HG02840 (cell line): Measurements from ENCODE around the gene IDH3G.

ENCODE experiments used
- ATAC-seq: cut with Tn5 transposase; IDR thresholded peaks from one replicate; pipeline ENCODE4 v1.9.1; 2021; ENCODE audit warnings: mild to moderate bottlenecking, moderate library complexity, moderate number of reproducible peaks; ENCODE audit not compliant: unreplicated experiment, low FRiP score

Gene IDH3G

GRCh38 chrX:153774576-153775292 lies 19.4 kb downstream of the IDH3G start:
- no peak for ATAC-seq

GRCh38 chrX:153773741-153774575 lies 20.2 kb downstream of the IDH3G start:
- no peak for ATAC-seq

- no peak for ATAC-seq
Observed at GRCh38 chrX:153773218-153773611, 21.0 kb downstream of the IDH3G start.

GRCh38 chrX:153772316-153773217 lies 21.6 kb downstream of the IDH3G start:
- ATAC-seq, result no peak

- ATAC-seq, result no peak
Observed at GRCh38 chrX:153771415-153772315, 22.5 kb downstream of the IDH3G start.

GRCh38 chrX:153770601-153771414 lies 23.4 kb downstream of the IDH3G start:
- ATAC-seq, result no peak

GRCh38 chrX:153769865-153770600 lies 24.1 kb downstream of the IDH3G start:
- ATAC-seq, result no peak

- no peak for ATAC-seq
Observed at GRCh38 chrX:153769158-153769864, 24.9 kb downstream of the IDH3G start.

- no peak for ATAC-seq
Observed at GRCh38 chrX:153768311-153769157, 25.6 kb downstream of the IDH3G start.

GRCh38 chrX:153767674-153768055 lies 26.5 kb downstream of the IDH3G start:
- ATAC-seq, result no peak

- ATAC-seq, result no peak
Observed at GRCh38 chrX:153766871-153767673, 27.1 kb downstream of the IDH3G start.

- no peak for ATAC-seq
Observed at GRCh38 chrX:153766098-153766817, 27.9 kb downstream of the IDH3G start.

GRCh38 chrX:153765138-153766079 lies 28.8 kb downstream of the IDH3G start:
- ATAC-seq, result no peak

- no peak for ATAC-seq
Observed at GRCh38 chrX:153764786-153765137, 29.4 kb downstream of the IDH3G start.
